C4-2B (cell line): ENCODE results near the gene GIMAP8.

Experiments used
- ZFX ChIP-seq: fragments of 450-650 bp; IDR thresholded peaks from 2 replicates; pipeline ENCODE4 v1.6.1; 2017
- TF ChIP-seq, protein P1 (sequence below): fragments of 450-650 bp; conservative IDR thresholded peaks from 2 replicates; pipeline ENCODE4 v1.5.1; 2017; ENCODE audit warnings: mild to moderate bottlenecking

DNA sequence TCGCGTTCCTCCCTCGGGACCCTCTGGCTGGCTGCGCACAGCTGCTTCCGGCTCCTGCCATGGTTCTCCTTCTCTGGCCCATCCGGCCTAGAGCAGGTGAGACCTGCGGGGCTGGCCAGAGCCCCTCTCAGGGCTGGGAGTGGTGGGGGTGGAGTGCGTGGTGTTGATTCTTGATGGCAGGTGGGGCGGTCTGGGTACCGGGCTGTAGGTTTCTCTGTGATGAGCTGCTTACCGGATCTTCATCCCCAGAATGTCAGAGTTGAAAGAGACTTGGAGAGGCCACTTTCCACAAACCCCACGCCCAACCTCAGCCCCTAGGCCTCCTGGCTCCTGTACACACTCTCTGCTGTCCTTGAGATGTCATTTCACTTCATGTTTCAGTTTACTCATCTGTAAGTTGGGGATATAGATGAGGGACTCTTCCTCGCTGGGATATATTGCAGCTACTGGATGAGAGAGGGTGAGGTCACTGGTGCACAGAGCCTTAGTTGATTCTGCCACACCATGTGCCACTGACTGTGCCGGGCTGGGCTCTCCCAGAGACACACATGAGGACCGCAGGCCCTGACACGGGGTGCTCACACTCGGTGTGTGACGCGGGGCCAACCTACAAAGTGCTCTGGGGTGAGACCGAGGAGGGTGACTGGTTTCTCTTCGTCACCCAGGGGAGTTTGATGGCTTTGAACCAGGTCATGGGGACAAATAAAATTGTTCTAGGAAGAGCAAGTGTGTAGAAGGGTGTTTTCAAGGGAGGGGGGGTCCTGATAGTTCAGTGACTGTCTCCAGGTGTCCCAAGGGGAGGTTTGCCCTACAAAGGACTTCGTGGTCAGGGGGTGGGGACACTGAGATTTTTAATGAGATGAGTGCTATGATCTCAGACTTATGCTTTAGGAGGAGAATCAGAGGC lies 41.8 kb upstream of the GIMAP8 start:
- TF ChIP-seq, protein P1, sequence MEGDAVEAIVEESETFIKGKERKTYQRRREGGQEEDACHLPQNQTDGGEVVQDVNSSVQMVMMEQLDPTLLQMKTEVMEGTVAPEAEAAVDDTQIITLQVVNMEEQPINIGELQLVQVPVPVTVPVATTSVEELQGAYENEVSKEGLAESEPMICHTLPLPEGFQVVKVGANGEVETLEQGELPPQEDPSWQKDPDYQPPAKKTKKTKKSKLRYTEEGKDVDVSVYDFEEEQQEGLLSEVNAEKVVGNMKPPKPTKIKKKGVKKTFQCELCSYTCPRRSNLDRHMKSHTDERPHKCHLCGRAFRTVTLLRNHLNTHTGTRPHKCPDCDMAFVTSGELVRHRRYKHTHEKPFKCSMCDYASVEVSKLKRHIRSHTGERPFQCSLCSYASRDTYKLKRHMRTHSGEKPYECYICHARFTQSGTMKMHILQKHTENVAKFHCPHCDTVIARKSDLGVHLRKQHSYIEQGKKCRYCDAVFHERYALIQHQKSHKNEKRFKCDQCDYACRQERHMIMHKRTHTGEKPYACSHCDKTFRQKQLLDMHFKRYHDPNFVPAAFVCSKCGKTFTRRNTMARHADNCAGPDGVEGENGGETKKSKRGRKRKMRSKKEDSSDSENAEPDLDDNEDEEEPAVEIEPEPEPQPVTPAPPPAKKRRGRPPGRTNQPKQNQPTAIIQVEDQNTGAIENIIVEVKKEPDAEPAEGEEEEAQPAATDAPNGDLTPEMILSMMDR = no peak
- no peak for TF ChIP-seq ZFX
